Measurements from ENCODE around the gene FAM120B.

DNA sequence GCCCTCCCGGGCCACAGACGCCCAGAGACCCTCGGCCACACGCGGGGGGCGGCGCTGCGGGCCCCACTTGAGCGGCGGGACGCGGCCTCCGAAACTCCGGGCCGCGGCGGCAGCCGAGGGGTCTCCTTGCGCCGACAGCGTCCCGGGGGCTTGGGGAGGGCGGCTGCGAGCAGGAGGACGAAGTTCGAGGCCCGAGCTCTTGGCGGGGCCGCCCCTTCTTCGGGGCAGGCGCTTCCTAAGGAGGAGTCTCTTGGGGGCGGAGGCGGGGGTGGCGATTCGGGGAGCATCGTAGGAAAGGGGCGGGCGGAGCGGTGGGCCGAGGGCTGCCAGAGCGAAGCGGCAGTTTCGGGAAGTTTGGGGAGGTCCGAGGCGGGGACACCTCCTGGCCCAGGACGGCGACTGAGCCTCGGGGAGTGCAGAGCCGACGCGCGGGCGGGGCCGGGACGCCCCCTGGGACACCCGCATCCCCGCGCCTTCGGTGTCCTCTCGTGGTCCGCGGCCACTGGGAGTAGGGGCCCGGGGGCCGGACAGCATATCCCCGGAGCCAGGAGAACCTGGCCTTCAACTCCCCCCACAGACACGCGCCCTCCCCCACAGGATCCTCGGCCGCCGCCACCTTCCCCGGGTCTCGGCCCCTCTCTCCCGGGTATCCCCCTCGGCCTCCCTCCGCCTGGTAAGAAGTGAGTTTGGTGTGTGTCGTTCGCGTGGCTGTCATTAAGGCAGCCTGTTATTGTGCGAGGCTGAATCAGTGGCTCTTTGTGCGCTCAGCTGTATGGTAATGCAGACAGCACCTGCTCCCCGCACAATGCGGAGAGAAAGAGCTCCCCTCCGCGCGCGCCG lies 15.1 kb upstream of the FAM120B start:
- TF ChIP-seq CTCF (IDR thresholded peaks at IDR 0.05; ENCODE audit: low read depth, low read length) (no peak), EZH2phosphoT487 (IDR thresholded peaks at IDR 0.05; ENCODE audit: low read depth) (no peak)
